Right lobe of liver (tissue), 4 donors: Measurements from ENCODE around the gene HHATL.

Experiments
- CTCF ChIP-seq, 4 donors: fragments of 200-600 bp in 3 of 4; fragments of 450-650 bp in 1 of 4; IDR thresholded peaks; one replicate each; pipeline versions ENCODE4 v1.5.1 to v1.8.0; 2016 to 2022; ENCODE audit warnings: antibody characterized with exemption in 4 of 4, mild to moderate bottlenecking in 2 of 4
- POLR2A ChIP-seq: fragments of 450-650 bp; IDR thresholded peaks from one replicate; pipeline ENCODE4 v1.6.1; 2017; ENCODE audit warnings: antibody characterized with exemption, mild to moderate bottlenecking
- donor health status: DM: no; HTN: no; CAD: no.
- donor health status: DM: no; HTN: no; CAD: no.
- donor health status: DM: no; HTN: yes; CAD: no.

GRCh38 chr3:42705962-42706585 is 3.5 kb upstream of the HHATL start:
- TF ChIP-seq POLR2A (no peak), CTCF (IDR thresholded peaks at IDR 0.05) (no peak)
